Stimulated activated CD4-positive, alpha-beta T cell treated with anti-CD3 and anti-CD28 coated beads, Interleukin-12 subunit alpha, Interleukin-12 subunit beta, amount 100 ng/mL, for 4 hours (primary cell): ENCODE results near the gene KLHL30.

Experiments used
- DNase-seq: peaks from one replicate; pipeline ENCODE4 v3.0.0-alpha.2; 2020

Gene KLHL30

DNA sequence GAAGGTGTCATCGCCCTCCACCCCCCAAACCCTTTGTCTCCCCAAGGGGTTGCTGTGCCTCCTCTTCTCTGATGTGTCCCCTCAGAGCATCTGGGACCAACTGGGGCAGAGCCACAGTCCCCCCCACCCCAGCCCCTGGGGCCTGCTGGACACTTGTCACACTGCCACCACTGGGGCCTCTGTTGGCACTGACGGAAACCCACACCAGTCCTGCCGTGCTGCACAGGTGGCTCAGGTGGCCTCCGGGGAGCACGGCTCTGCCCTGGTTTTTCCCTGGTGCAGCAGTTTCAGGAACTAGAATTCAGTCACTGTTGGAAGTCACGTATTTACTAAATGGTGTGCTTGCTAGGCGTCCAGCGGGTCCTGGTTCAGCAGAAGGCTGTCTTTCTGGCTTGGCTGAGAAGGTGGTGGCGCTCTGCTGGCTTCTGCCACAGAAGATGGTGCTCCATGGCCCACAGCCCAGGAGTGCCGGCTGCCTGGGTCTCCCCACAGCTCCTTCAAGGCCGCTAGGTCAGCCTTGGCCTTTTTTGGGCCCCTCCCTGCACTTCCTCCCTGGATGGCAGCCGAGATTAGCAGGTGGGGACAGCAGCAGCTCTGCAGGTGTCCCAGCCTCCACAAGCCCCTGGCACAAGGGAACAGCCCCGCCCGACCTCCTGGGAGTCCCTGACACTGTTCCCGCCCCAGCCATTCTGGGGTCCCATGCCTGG lies 18.6 kb upstream of the KLHL30 start:
- DNase-seq = no peak

DNA sequence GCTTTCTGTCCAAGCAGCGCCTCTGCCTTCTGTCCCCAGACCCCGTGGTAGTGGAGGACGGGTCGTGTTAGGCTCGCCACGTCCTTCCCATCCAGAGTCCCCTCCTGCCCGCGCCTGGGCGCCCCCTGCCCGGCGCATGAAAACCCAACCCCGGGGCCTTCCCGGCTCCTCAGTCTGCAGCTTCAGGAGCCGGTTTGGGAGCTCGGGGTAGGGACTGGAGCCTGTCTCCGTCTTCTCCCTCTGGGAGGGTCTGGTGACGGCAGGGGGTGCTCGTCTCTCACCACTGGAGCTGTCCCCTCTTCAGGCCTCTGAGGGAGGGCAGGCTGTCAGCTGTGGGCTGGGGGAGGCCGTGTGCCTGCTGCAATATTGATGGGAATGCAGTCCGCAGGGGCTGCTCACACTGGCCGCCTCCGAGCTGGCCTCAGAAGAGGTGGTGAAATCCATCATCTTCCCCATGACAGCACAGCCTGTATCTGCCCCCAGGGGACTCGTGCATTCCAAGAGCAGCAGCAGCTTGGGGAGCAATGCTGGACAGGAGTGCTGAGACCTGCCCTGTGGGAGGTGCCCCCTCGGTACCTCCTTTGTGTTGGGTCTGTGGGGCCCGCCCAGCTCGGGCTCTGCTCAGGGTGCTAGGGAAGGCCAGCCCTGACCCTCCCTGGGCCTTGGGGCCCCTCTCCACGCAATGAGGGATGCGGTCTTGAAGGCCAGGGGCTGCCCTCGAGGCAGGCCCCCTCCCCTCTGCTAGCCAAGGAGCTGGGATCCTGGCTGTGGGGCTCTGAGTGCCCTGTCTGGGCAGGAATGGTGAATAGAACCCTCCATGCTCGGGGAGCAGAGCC lies 17.8 kb upstream of the KLHL30 start:
- no peak for DNase-seq

DNA sequence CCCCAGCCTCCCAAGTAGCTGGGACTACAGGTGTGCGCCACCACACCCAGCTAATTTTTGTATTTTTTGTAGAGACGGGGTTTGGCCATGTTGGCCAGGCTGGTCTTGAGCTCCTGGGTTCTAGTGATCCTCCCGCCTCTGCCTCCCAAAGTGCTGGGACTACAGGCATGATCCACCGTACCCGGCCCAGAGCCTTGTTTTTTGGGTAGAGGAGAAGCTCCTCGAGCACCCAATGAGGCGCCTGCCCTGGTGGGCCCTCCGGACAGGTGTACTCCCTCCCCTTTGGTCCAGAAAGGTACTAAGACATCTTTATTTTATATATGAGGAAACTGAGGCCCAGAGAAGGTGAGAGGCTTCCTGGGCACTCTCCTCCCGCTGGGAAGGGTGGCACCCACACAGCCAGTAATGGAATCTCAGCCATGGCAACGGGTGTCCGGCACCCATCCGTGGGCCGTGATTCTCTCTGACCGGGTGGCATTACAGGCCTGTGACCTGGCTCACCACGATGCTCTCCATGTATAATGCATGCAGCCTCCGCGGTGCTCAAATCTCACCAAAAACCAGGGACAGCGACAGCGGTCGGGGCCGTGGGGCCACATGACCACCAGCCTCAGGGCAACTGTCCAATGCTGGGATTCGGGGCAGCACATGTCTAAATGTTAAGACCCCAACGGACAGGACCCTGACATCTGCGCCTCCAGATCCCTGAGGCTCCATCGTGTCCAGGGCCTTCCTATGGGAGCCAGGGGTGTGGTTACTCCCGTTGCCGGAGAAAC lies 16.8 kb upstream of the KLHL30 start:
- no peak for DNase-seq

DNA sequence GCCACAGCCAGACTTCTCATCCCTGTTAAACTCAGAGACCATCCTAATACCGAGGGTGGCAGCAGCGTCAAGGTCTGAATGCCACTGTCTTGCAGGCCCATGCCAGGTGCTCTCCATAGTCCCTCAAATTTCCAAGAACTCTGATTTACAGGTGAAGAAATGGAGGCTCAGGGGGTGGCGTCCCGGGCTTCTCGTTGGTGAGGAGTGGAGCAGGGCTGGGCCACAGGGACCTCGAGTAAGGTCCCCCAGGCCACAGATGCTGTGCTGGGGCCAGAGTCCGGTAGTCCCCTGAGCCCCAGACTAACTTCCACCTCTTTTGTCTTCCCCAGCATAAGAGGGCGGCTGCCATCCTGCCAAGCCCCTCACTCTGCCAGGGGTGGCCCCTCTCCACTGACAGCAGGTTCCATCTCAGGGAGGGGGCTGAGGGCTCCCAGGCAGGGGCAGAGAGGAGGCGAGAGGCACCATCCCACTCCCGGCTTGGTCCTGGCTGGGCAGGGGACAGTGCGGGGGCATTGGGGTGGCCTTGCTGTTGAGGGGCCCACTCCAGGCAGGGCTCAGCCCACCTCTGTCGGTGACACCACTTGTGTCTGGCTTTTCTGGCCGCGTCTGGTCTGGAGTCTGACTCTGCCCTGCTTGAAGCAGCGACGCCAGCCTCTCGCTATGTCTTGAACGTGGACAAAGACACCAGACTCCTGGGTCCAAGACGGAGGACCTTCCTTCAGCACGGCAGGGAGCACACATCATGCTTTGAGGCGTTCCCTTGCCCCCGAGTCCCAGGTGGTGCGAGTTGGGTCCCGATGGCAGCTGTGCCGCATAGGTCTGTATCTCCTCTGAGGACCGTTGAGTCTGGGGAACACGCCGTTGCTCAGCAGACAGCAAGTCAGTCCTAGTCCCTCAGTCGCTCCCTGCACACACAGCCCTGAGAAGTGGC lies 15.9 kb upstream of the KLHL30 start:
- DNase-seq = no peak

DNA sequence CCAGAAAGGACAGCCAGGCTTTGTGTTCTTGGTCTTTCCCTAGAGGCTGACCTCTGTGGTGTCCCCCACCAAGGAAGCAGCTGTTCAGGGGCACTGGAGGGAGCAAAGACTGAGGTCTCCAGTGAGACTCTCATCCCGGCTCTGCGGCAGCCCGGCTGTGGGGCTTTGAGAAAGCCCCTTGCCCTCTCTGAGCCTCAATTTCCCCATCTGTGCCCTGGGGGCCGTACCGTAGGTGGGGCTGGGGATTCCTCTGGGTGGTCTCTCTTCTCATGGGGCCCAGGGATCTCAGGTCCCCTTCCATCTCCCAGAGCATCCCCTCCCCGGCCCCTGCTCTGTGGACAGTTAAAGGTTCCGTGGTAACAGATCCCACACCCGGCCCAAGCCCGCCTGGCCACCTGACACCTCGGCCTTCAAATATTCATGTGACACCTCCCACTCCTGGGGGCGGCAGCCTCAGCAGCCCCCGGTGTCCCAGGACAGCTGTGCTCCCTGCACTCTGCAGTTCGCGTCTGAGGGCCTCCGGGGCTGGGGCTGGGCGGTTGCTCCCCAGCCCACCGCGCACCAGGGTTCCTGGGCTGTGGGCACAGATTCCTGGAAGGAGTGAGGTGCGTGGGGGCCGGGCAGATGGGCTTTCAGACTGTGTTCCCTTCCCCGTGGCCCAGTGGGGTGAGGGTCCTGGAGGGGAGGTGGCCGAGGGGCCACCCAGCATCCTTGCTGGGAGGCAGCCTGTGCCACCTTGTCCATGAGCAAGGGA lies 15.1 kb upstream of the KLHL30 start:
- DNase-seq = no peak

DNA sequence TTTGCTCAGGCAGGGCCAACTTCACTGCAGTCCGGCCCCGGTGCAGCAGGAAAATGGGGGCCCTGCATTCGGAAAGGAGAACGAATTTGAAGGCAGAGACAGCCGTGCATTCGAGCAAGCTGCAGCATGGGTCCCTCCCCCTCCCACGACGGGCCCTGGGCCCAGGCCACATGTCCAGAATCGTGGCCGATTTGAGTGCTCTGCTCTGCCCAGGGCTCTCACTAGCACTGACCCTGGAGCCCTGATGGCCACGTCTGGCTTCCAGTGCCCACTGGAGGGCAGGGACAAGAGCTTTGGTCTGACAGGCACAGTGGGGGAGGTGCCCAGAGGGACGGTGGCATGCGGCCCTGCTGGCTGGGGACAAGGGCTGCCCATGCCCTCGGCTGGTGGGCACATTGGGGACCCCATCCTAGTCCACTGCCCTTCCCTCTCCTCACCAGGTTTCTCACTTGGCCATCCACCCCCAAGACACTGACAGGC lies 14.4 kb upstream of the KLHL30 start:
- DNase-seq = no peak

DNA sequence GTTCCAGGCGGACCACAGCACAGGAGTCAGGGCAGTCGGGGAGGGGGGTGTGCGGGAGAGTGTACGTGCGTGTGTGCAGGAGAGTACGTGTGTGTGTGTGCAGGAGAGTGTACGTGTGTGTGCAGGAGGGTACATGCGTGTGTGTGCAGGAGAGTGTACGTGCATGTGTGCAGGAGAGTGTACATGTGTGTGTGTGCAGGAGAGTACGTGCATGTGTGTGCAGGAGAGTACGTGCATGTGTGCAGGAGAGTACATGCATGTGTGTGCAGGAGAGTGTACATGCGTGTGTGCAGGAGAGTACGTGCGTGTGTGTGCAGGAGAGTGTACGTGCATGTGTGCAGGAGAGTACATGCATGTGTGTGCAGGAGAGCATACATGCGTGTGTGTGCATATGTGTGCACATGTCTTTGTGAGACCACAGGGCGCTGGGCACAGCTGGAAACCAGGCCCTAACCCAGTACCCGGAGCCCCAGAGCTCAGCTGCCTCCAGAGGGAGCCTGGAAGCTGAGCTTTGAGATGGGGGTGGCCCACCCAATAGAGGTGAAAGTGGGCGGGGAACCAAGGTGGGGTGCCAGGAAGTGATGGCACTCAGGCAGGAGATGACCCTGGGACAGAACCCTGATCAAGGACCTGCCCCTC lies 13.9 kb upstream of the KLHL30 start:
- no peak for DNase-seq

DNA sequence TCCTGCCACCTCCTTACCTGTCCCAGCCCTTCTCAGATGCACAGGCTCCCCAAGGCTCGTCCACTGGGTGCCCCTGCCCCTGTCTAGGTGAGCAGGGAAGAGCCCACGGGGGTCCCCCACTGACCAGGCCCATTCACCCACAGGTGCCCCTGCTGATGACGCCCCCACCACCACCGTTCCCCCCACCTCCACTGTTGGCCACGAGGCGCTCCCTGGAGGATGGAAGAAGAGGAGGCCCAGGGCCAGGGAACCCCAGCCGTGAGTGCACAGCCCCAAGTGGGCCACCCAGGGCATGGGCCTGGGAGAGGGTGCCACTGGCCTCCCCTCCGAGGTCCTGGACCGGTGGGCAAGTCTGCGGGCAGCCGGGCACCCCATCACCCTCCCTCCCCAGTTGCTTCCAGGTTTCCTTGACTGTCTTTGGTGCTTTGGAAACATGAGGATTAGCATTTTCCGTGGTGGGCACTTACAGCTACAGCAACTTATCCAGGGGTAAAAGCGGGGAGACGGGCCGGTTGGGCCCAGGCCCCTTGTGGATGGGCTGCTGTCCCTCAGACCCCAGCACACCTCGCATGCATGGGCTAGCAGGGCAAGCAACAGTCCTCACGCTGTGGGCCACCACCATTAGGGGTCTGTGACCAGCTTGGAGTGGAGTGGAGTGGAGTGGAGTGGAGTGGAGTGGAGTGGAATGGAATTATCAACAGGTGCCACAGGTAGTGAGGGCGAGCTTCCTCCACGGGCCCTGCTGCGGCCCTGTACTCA lies 13.2 kb upstream of the KLHL30 start:
- no peak for DNase-seq

DNA sequence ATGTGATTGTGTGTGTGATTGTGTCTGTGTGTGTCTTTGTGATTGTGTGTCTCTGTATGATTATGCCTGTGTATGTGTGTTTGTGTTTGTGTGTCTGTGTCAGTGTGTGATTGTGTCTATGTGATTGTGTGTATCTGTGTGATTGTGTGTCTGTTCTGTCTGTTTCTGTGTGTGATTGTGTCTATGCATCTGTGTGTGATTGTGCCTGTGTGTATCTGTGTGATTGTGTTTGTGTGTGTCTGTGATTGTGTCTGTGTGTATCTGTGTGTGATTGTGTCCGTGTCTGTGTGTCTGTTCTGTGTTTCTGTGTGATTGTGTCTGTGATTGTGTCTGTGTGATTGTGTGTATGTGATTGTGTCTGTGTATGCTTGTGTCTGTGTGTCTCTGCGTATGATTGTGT lies 12.1 kb upstream of the KLHL30 start:
- DNase-seq = no peak

DNA sequence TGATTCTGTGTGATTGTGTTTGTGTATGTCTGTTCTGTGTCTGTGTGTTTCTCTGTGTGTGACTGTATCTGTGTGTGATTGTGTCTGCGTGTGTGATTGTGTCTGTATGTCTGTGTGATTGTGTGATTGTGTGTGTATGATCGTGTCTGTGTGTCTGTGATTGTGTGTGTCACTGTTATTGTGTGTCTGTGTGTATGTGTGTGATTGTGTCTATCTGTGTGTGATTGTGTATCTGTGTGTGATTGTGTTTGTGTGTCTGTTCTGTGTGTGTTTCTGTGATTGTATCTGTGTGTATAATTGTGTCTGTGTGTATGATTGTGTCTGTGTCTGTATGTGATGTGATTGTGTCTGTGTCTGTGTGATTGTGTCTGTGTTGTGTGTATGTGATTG lies 11.7 kb upstream of the KLHL30 start:
- no peak for DNase-seq

DNA sequence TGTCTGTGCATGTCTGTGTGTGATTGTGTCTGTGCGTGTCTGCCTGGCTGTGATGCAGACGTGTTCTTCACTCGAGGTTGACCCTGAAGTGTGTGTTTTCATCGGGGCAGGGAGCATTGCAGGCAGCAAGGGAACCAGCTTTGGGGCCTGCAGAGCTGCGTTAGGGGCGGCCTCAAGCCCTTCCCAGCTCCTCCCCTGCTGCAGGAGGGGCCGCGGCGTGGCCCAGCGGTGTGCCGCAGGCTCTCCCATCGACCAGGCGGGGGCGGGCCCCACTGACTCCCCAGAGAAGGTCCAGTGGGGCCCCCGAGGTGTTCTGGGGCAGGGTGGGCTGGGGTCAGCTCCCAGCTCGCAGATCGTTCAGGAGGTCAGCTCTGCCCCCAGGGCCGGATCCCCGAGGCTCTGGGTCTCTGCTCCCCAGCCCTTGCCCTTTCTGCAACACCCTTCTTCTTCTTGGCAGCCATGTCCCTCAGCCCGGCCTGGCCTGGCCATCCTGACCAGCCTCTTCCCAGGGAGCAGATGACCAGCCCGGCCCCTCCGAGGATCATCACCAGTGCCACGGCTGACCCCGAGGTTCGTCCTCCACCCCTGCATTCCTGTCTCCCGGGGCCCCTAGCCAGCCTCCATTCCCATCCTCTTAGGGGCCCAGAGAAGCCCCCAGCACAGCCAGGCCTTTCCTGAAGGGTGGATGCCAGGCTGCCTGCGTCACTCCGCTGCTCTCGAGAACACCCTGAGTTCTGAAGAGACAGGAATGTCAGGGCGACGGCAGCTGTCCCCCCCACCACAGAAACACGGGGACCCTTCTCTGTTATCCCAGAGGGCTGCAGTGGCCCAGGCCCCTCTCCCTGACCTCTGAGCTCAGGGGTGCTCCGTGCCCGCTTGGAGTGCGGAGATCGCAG lies 11.1 kb upstream of the KLHL30 start:
- DNase-seq = no peak

DNA sequence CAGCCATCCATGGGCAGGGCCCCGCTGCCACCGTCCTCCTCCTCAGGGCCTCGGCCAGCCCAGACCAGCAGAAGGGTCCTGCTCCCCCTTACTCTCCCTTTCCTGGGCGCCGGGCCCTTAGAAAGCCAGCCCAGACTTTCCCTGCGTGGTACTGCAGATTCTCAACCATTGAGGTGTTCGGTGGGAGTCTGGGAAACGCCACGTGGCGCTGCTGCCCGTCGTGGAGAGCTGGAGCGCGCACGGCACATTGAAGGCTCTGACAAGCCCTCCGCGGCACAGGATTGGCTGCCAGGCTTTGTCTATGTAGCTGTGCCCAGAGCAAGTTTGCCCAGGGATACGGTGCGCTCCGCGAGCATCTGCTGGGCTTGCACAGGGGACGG lies 10.4 kb upstream of the KLHL30 start:
- no peak for DNase-seq

DNA sequence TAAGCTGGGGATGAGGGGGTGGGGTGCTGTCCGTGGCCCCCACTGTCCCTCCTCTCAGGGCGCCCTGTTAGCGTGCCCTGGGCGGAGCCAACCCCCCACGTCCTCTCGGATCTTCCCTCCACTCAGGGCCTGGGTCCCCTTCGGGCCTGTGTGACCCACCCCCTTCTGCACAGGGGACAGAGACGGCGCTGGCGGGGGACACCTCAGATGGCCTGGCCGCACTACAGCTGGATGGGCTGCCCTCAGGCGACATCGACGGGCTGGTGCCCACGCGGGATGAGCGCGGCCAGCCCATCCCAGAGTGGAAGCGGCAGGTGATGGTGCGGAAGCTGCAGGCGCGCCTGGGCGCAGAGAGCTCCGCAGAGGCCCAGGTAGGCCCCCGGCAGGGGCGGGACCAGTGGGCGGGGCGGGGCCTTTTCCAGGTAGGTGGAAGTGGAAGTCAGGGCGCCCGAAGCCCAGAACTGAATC lies 9.9 kb upstream of the KLHL30 start:
- no peak for DNase-seq

DNA sequence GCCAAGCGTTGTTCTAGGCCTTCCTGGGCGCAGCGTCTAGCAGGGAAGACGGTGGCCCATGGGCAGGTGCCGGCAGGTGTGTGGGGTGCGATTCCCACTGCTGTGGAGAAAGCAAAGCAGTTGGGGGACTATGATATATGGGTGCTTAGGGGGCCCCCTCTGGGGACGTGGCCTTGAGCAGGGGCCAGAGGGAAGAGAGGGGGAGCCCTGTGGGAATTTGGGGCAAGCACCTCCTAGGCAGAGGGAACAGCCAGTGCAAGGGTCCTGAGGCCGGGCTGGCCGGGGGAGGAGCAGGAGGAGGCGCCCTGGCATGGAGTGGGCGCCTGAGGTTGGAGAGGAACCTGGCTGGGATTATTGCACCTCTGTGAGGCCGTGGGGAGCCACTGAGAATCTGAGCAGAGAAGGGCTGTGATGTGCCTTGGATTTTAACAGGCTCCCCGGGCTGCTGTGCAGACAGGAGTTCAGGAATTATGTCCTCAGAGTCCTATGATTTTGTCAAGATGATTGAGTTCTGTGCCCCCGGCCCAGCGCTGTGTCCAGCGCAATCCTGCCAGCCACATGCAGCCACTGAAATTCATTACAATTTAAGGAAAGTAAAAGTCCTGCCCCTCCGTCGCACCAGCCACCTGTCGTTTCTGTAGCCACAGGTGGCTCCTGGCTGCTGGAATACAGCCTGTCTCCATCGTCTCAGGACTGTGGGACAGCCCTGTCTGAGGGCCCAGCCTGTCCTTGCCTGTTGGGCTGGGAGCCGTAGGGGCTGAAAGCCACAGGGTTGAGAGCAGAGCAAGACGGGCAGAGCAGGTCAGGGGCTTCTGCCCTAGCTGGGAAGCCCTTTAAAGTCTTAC lies 9.1 kb upstream of the KLHL30 start:
- DNase-seq = no peak

DNA sequence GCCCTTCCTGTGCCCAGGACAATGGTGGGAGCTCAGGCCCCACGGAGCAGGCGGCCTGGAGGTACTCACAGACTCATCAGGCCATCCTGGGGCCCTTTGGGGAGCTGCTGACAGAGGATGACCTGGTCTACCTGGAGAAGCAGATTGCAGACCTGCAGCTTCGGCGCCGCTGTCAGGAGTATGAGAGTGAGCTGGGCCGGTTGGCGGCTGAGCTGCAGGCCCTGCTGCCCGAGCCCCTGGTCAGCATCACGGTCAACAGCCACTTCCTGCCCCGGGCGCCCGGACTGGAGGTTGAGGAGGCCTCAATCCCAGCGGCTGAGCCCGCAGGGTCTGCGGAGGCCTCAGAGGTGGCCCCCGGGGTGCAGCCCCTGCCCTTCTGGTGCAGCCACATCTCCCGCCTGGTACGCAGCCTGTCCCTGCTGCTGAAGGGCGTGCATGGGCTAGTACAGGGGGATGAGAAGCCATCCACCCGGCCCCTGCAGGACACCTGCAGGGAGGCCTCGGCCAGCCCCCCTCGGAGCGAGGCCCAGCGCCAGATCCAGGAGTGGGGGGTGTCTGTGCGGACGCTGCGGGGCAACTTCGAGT lies 8.3 kb upstream of the KLHL30 start:
- DNase-seq = no peak

DNA sequence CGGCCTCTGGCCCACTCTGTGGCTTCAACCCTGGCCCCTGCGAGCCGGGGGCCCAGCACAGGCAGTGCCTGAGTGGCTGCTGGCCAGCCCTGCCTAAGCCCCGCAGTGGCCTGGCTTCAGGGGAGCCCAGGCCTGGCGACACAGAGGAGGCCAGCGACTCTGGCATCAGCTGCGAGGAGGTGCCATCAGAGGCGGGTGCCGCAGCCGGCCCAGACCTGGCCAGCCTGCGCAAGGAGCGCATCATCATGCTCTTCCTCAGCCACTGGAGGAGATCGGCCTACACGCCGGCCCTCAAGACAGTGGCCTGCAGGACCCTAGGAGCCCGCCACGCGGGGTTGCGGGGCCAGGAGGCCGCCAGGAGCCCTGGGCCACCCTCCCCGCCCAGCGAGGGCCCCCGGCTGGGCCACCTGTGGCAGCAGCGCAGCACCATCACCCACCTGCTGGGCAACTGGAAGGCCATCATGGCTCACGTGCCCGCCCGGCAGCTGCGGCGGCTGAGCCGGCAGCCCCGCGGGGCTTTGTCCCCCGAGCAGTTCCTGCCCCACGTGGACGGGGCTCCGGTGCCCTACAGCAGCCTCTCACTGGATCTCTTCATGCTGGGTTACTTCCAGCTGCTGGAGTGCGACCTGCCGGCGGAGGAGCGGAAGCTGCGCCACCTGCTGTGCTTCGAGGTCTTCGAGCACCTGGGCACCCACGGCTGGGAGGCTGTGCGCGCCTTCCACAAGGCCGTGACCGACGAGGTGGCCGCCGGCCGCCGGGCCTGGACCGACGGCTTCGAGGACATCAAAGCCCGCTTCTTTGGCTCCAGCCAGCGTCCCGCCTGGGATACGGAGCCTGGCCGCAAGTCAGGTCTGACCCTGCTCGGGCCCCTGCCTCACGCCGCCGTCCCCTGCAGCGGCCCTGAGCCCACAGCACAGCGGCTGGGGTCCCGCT lies 7.5 kb upstream of the KLHL30 start:
- DNase-seq = no peak
